GM12873 (cell line): ENCODE data around the gene TRRAP.

Experiments used
- CTCF ChIP-seq: IDR thresholded peaks from 2 replicates; pipeline ENCODE4 v1.5.1; 2012; ENCODE audit warnings: low read depth, mild to moderate bottlenecking, moderate library complexity, low read length, control low read depth; ENCODE audit not compliant: insufficient read depth; ENCODE audit errors: missing control alignments

TRRAP gene

GRCh38 chr7:98878365-98879197 lies at the start of gene TRRAP:
TSS of gene TRRAP (plus strand) at chr7:98878532. CDS start at chr7:98881151, 2,619 bp downstream.
- peak; percentile 78 for TF ChIP-seq CTCF

- TF ChIP-seq CTCF, result no peak
These were observed 47.3 kb upstream of the TRRAP start for GRCh38 chr7:98830972-98831548.

- TF ChIP-seq CTCF, result peak; percentile 71
These were observed 46.6 kb upstream of the TRRAP start for GRCh38 chr7:98831641-98832221.

GRCh38 chr7:98833022-98833421 lies 45.3 kb upstream of the TRRAP start:
- no peak for TF ChIP-seq CTCF

GRCh38 chr7:98834949-98835348 lies 43.4 kb upstream of the TRRAP start:
- TF ChIP-seq CTCF, result no peak

- TF ChIP-seq CTCF, result peak; percentile 88
These were observed 41.3 kb upstream of the TRRAP start for GRCh38 chr7:98836811-98837629.

GRCh38 chr7:98837630-98837972 lies 40.7 kb upstream of the TRRAP start:
- no peak for TF ChIP-seq CTCF
